Aorta (tissue), 5 donors: Measurements from ENCODE around the gene C20orf204. TPM values are rescaled to one million over a fixed set of nuclear protein-coding genes. Genes with fewer than 3 reads are reported as not detected.

Source experiments
- ATAC-seq: fragments of 200-7000 bp; cut with Tn5 transposase; one replicate; pipeline ENCODE4 v1.9.1; 2022; ENCODE audit warnings: moderate library complexity; ENCODE audit not compliant: low FRiP score
- DNase-seq, 2 donors: peaks; one replicate each; pipeline ENCODE4 v3.0.0-alpha.2; 2020
- H3K27ac ChIP-seq, 2 donors: one replicate each; pipeline ENCODE4 v1.5.1; 2013; ENCODE audit warnings: low read length in 2 of 2, mild to moderate bottlenecking in 2 of 2, moderate library complexity in 2 of 2, control low read depth in 1 of 2, inconsistent platforms in 1 of 2, low read depth in 1 of 2
- H3K27me3 ChIP-seq, 2 donors: one replicate each; pipeline ENCODE4 v1.6.1; 2013; ENCODE audit warnings: control low read depth in 1 of 2, low read length in 1 of 2, mild to moderate bottlenecking in 1 of 2, moderate library complexity in 1 of 2; ENCODE audit not compliant: insufficient read depth in 2 of 2, control insufficient read depth in 1 of 2
- H3K36me3 ChIP-seq, 2 donors: one replicate each; pipeline ENCODE4 v1.6.1; 2013; ENCODE audit warnings: control low read depth in 1 of 2, low read length in 1 of 2, mild to moderate bottlenecking in 1 of 2; ENCODE audit not compliant: insufficient read depth in 2 of 2, control insufficient read depth in 1 of 2
- H3K4me1 ChIP-seq, 2 donors: one replicate each; pipeline ENCODE4 v1.6.1; 2013; ENCODE audit warnings: low read length in 2 of 2, control low read depth in 1 of 2, mild to moderate bottlenecking in 1 of 2, moderate library complexity in 1 of 2; ENCODE audit not compliant: insufficient read depth in 2 of 2, control insufficient read depth in 1 of 2
- H3K4me3 ChIP-seq, 2 donors: one replicate each; pipeline ENCODE4 v1.5.1; 2013; ENCODE audit warnings: low read length in 2 of 2, control low read depth in 1 of 2, mild to moderate bottlenecking in 1 of 2
- H3K9me3 ChIP-seq: one replicate; pipeline ENCODE4 v1.6.1; 2013; ENCODE audit warnings: mild to moderate bottlenecking, low read length; ENCODE audit not compliant: control insufficient read depth
- WGBS, 2 donors: extraction: QIAGEN DNeasy Blood & Tissue Kit; methylation state at CpG; one replicate each; pipeline ENCODE4 v1.1.7; 2013; 5-methylcytosine and 5-hydroxymethylcytosine counted together
- intact Hi-C, 2 donors: fragments of 100-400 bp; cut with DNase I; formaldehyde crosslinking; loops; one replicate each; pipeline versions ENCODE4 v1.14.2 to v1.15.0; 2022
- polyA plus RNA-seq, 2 donors: library from polyadenylated mRNA; stranded (reverse); fragments of 200-250 nt; gene quantifications; one replicate each; pipeline ENCODE4 v1.2.3, GENCODE V29; 2013
- total RNA-seq, 2 donors: library from RNA; stranded (reverse); fragmentation: NEBNext Ultra II Directional; extraction: Animal tissue kit (Norgen Biotek cat#: 25700); gene quantifications; one replicate each; pipeline ENCODE4 v1.2.1, GENCODE V29; 2021
- donor health status: healthy with polysubstance abuse.
- donor health status: Bipolar disorder and iron deficiency.
- donor health status: DM: no; HTN: no; CAD: no.
- donor health status: DM: no; HTN: no; CAD: no.
- donor health status: DM: yes; HTN: yes; CAD: no.

The C20orf204 gene
- total and polyA plus RNA-seq, 4 donors = 1.7 to 2.8 (median 2.1) TPM; not detected in 1

DNA sequence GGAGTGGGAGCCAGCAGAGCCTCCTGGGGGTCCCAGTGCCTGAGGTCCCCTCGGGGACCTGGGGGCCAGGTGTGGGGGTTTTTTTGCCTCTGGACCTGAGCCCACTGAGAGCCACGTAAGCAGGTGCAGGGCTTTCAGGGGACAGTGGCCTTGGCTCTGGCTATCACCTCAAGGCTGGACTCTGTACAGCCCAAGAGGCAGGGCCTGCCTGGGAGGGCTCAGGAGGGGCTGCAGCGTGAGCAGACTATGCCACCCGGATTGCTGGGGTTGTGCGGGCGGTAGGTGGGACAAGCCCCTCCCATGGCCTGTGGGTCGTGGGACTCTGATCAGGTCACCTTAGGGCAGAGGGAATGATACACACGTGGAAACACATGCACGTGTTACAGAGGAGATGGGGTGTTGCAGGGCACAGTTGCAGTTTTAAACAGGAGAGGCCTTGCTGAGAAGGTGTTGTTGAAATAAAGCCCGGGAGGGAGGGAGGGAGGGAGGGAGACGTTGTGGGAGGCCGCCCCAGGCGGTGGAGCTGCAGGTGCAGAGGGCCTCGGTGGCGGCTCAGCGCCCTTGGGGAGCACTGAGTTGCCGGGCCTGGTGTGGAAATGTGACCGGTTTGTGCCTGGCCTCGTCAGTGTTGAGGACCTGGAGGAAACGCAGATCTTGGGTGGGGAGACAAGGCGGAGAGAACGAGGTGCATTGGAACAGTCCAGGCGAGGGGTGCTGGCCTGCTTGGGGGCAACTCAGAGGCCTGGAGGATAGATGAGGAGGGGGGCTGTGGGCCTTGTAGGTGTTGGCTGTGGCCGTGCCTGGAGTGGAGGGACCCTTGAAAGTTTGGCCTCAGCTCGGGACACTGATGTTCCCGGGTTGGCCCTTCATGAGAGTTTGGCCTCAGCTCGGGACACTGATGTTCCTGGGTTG is 29.3 kb downstream of the C20orf204 start:
- H3K4me3 ChIP-seq = no peak overlapping the region
- 63 to 65% methylated on average over 27 of the region's 27 CpGs for WGBS, 2 donors
- no peaks in the 10 kb centered on the region for H3K9me3 ChIP-seq
- no peak for DNase-seq
- no peaks in the 10 kb centered on the region for H3K36me3 ChIP-seq
- H3K27me3 ChIP-seq = no peaks in the 10 kb centered on the region
- intact Hi-C loops = no loop called here
- no peak overlapping the region for H3K27ac ChIP-seq
- no peaks in the 10 kb centered on the region for H3K4me1 ChIP-seq
- ATAC-seq = no peak

DNA sequence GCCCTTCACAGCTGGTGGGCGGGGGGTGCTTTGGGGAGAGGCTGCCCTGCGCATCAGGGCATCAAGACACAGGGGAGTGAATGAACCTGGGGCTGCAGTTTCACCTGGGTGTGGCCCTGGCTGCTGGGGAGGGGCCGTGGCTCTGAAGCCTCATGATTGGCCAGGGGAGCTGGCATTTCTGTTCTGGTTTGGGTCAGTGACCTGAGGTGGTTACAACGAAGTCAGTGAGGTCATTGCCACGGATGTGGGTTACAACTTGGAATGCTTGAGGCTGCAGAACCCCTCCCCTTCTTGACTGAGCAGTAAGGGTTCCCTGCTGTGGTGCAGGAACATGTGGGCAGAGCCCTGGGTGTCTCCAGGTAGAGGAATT is 30.0 kb downstream of the C20orf204 start:
- intact Hi-C loops = no loop called here
- ATAC-seq = no peak
- no peak overlapping the region for H3K27ac ChIP-seq
- no peak overlapping the region for H3K4me3 ChIP-seq
- no peaks in the 10 kb centered on the region for H3K27me3 ChIP-seq
- 61 to 63% methylated on average over 5 of the region's 5 CpGs for WGBS, 2 donors
- H3K36me3 ChIP-seq = no peaks in the 10 kb centered on the region
- DNase-seq = no peak
- H3K4me1 ChIP-seq = no peaks in the 10 kb centered on the region
- H3K9me3 ChIP-seq = no peaks in the 10 kb centered on the region

DNA sequence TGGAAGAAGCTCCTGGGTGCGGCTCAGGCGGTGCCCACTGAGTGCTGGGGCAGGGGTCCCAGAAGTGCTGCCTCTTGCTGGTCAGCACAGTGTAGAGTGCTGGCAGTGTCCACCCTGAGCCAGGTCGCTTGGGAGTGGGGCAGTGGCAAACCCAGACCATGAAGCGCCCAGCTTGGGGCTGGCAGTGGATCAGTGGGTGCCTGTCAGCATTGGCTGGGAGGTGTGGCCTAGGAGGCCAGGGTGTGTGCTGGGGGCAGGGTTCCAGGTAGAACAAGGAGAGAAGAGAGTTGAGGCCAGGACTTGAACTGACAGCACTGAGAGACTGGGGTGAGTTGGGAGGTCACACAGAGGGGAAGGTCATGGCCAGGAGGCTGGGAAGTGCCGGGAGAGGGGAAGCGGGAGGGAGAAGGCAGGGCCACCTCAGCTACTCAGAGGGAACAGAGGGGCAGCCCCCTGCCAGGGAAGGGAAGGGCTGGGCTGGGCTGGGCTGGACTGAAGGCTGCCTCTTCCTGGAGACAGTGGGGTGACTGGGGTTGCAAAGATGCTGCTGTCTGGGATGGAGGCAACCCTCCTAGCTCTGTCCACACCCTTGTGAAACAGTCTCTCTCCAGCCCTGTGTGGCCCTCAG is 31.1 kb downstream of the C20orf204 start:
- intact Hi-C loops = no loop called here
- H3K4me1 ChIP-seq = no peaks in the 10 kb centered on the region
- 84 to 90% methylated on average over 6 of the region's 6 CpGs for WGBS, 2 donors
- no peak overlapping the region for H3K4me3 ChIP-seq
- H3K27me3 ChIP-seq = no peaks in the 10 kb centered on the region
- H3K27ac ChIP-seq = no peak overlapping the region
- H3K36me3 ChIP-seq = no peaks in the 10 kb centered on the region
- no peaks in the 10 kb centered on the region for H3K9me3 ChIP-seq
- ATAC-seq (no peak), DNase-seq (no peak)

DNA sequence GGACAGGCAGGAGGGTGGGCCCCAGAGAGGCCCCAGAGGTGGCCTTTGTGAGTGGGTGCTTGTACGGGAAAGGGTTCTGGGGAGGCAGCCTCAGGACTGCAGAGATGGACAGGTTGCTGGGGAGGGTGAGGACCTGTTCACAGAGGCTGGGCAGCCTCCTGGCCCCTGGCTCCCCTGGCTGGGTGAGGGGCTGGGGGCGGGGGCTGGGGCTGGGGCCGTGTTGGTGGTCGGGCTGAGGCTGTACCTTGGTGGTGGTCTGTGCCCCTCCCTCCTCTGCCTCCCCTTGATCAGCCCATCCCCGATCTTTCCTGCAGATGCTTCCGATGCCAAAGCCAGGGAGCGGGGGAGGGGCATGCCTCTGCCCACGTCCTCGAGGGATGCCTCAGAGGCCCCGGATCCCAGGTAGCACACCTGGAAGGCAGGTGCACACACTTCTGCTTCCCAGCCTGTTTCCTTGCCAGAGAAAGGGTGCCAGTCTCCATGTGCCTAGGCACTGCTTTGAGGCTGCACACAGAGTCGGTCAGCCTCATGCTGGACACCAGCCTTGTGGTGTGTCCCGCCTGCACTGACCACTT is 31.8 kb downstream of the C20orf204 start:
- no peak overlapping the region for H3K4me3 ChIP-seq
- no peak for DNase-seq
- intact Hi-C loops = no loop called here
- H3K27ac ChIP-seq = no peak overlapping the region
- no peak for ATAC-seq
- no peaks in the 10 kb centered on the region for H3K27me3 ChIP-seq
- WGBS, 2 donors = 75 to 77% methylated on average over 12 of the region's 12 CpGs
- H3K9me3 ChIP-seq = no peaks in the 10 kb centered on the region
- H3K36me3 ChIP-seq = no peaks in the 10 kb centered on the region
- no peaks in the 10 kb centered on the region for H3K4me1 ChIP-seq

DNA sequence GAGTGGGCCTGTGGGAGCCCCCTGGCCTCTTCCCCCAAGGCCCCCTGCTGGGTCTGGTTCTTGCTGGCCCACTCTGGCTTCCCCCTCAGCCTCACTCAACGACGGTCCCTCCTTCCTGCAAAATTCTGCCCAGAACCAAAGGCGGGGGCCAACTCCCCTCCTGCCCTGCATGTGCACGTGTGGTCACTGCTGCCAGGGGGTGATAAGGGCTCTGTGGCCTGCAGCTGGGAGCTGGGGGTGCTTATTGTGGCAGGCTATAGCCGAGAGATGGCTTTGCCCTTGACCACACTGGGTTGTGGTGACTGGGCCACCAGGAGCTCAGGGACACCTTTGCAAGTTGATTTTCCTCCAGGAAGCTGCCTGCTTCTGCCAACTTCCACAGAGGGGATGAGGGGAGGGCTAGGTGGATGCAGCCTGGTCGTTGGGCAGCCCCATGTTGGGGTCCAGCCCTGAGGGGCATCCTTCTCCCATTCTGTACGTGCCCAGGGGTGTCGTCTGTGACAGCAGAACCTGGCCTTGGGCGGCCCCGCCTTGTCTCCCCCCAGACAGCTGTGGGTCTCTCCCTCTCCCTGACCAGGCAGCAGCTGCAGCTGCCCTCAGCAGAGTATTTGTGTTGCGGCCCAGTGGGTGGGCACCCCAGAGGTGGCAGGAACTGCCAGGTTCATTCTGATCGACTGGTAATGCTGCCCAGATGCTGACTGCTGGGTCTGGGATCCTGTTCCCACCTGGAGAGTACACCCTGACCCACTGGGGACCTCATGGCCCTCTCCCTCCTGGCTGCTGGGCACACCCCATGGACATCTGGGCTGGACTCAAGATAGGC is 32.6 kb downstream of the C20orf204 start:
- Histone ChIP-seq H3K27ac (no peak overlapping the region), H3K27me3 (no peaks in the 10 kb centered on the region), H3K4me3 (no peak overlapping the region), H3K9me3 (no peaks in the 10 kb centered on the region), H3K4me1 (no peaks in the 10 kb centered on the region), H3K36me3 (no peaks in the 10 kb centered on the region)
- DNase-seq (no peak), ATAC-seq (no peak)
- WGBS, 2 donors = 78 to 81% methylated on average over 12 of the region's 12 CpGs
- intact Hi-C loops = no loop called here

DNA sequence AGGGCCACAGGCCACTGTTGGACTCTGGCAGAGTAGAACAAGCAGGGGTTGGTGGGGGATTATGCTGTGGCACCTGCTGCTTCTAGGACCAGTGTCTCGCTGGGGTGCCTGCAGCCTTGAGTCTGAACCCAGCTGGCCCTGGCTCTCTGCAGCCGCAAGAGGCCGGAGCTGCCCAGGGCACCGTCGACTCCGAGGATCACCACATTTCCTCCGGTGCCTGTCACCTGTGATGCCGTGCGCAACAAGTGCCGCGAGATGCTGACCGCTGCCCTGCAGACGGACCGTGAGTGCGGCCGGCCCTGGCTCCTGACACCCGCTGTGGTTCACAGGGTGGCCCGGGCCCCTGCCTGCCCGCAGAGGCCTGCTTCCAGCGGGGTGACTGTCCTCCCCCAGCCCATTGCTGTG is 33.2 kb downstream of the C20orf204 start:
- no peaks in the 10 kb centered on the region for H3K9me3 ChIP-seq
- no peak overlapping the region for H3K4me3 ChIP-seq
- DNase-seq = no peak
- intact Hi-C loops = no loop called here
- no peak overlapping the region for H3K27ac ChIP-seq
- H3K27me3 ChIP-seq = no peaks in the 10 kb centered on the region
- no peak for ATAC-seq
- H3K4me1 ChIP-seq = no peaks in the 10 kb centered on the region
- no peaks in the 10 kb centered on the region for H3K36me3 ChIP-seq
- 89 to 92% methylated on average over 20 of the region's 20 CpGs for whole genome bisulfite sequencing, 2 donors

DNA sequence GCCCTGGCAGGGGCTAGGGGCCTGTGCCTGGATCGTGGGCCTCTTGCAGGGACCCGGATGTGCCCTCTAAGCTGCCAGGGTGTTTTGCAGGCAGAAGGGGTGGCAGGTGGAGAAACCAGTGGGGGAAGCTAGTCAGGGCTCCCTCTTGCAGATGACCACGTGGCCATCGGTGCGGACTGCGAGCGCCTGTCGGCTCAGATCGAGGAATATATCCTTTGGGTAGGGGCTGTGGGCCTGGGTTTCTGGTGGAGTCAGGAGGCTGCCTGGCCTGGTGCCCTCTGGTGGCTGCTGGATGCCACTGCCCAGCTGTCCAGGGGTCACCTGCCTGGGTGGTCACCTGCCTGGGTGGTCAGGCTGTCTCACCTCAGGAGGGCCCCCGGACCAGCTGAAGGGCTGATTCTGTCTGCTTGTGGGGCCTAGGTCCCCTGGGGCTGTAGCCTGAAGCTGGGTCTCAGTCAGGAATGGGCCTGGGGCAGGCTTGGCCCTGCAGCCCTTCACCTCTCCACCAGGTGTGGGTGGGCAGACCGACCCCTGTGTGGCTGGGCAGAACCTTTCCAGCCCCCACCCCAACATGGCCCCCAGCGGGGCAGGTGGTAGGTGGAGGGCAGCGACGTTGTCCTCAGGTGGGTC is 33.7 kb downstream of the C20orf204 start:
- Histone ChIP-seq H3K27me3 (no peaks in the 10 kb centered on the region), H3K27ac (no peak overlapping the region), H3K9me3 (no peaks in the 10 kb centered on the region), H3K36me3 (no peaks in the 10 kb centered on the region), H3K4me3 (no peak overlapping the region), H3K4me1 (no peaks in the 10 kb centered on the region)
- ATAC-seq (no peak), DNase-seq (no peak)
- 64 to 68% methylated on average over 13 to 14 of the region's 14 CpGs for WGBS, 2 donors
- intact Hi-C loops = no loop called here

DNA sequence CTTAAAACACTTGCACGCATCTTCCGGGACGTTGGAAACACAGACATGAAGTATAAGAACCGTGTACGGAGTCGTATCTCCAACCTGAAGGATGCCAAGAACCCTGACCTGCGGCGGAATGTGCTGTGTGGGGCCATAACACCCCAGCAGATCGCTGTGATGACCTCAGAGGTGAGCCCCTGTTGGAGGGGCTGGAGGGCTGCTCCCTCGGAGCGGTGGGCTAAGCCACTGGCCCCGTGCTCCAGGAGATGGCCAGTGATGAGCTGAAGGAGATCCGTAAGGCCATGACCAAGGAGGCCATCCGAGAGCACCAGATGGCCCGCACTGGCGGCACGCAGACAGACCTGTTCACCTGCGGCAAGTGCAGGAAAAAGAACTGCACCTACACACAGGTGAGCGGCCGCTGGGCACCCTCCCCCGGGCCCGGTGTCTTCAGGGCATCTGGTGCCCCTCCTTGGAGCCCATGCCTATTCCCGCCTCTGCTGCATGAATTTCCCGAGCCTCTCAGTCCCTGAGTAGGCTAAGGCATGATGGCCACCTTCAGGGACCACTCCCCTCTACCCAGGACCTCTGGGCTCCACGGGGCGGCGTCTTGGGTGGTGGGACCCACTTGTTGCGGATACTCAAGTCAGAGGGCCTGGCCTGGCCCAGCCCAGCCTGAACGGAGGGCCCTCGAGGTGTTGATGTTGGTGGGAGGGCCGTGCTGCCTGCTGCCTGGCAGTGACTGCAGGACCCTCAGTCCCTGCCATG is 34.4 kb downstream of the C20orf204 start:
- ATAC-seq = no peak
- 92 to 93% methylated on average over 30 to 31 of the region's 31 CpGs for WGBS, 2 donors
- intact Hi-C loops = no loop called here
- no peak overlapping the region for H3K4me3 ChIP-seq
- no peaks in the 10 kb centered on the region for H3K9me3 ChIP-seq
- no peak overlapping the region for H3K27ac ChIP-seq
- no peaks in the 10 kb centered on the region for H3K4me1 ChIP-seq
- DNase-seq = no peak
- no peaks in the 10 kb centered on the region for H3K36me3 ChIP-seq
- H3K27me3 ChIP-seq = no peaks in the 10 kb centered on the region
